HepG2 (cell line): ENCODE results near the gene PRKCZ. TPM values are rescaled to one million over a fixed set of nuclear protein-coding genes. Genes with fewer than 3 reads are reported as not detected.

ENCODE experiments used
- ETV5 ChIP-seq: IDR thresholded peaks from 2 replicates; pipeline ENCODE4 v1.6.1; 2018; ENCODE audit warnings: missing biosample characterization, missing genetic modification reagents, inconsistent platforms, borderline replicate concordance
- GATAD1 ChIP-seq: IDR thresholded peaks from 2 replicates; pipeline ENCODE4 v1.6.1; 2016; ENCODE audit warnings: missing genetic modification reagents, missing compliant biosample characterization
- HNF1B ChIP-seq: sonication (generic); formaldehyde crosslinking; IDR thresholded peaks from 2 replicates; pipeline ENCODE4 v1.5.1; 2020; ENCODE audit warnings: mild to moderate bottlenecking, moderate library complexity, missing genetic modification reagents
- HNRNPK ChIP-seq: fragments of 200-400 bp; formaldehyde crosslinking; IDR thresholded peaks from 2 replicates; pipeline ENCODE4 v1.6.1; 2018; ENCODE audit warnings: low read length, low read depth, moderate library complexity, mild to moderate bottlenecking; ENCODE audit not compliant: poor library complexity, severe bottlenecking
- PHB2 ChIP-seq: fragments of 450-650 bp; IDR thresholded peaks from 2 replicates; pipeline ENCODE4 v1.6.1; 2018; ENCODE audit not compliant: partially characterized antibody
- PLRG1 ChIP-seq: fragments of 450-650 bp; conservative IDR thresholded peaks from 2 replicates; pipeline ENCODE4 v1.6.1; 2016
- RNF219 ChIP-seq: sonication (generic); formaldehyde crosslinking; IDR thresholded peaks from 2 replicates; pipeline ENCODE4 v1.5.0; 2020; ENCODE audit warnings: mild to moderate bottlenecking, missing genetic modification reagents
- SMARCC2 ChIP-seq: fragments of 450-650 bp; IDR thresholded peaks from 2 replicates; pipeline ENCODE4 v1.6.1; 2017; ENCODE audit warnings: antibody characterized with exemption, mild to moderate bottlenecking
- TAF15 ChIP-seq: fragments of 200-400 bp; formaldehyde crosslinking; IDR thresholded peaks from one replicate; pipeline ENCODE4 v1.6.1; 2018; ENCODE audit warnings: mild to moderate bottlenecking, low read depth, low read length; ENCODE audit not compliant: poor library complexity, severe bottlenecking
- U2AF2 ChIP-seq: fragments of 200-400 bp; formaldehyde crosslinking; IDR thresholded peaks from 2 replicates; pipeline ENCODE4 v1.6.1; 2017; ENCODE audit warnings: low read depth, mild to moderate bottlenecking, low read length
- ZFP82 ChIP-seq: sonication (generic); formaldehyde crosslinking; IDR thresholded peaks from 2 replicates; pipeline ENCODE4 v1.5.1; 2020; ENCODE audit warnings: mild to moderate bottlenecking, missing genetic modification reagents, borderline replicate concordance
- ZNF337 ChIP-seq: sonication (generic); formaldehyde crosslinking; IDR thresholded peaks from 2 replicates; pipeline ENCODE4 v1.5.1; 2020; ENCODE audit warnings: missing genetic modification reagents, low read depth, mild to moderate bottlenecking, borderline replicate concordance
- ZNF432 ChIP-seq: sonication (generic); formaldehyde crosslinking; IDR thresholded peaks from 2 replicates; pipeline ENCODE4 v1.5.0; 2020; ENCODE audit warnings: missing genetic modification reagents, mild to moderate bottlenecking, borderline replicate concordance
- ZNF558 ChIP-seq: sonication (generic); formaldehyde crosslinking; IDR thresholded peaks from 2 replicates; pipeline ENCODE4 v1.9.0; 2022; ENCODE audit warnings: mild to moderate bottlenecking, missing genetic modification reagents, borderline replicate concordance
- polyA plus RNA-seq, 8 experiments: library from polyadenylated mRNA; depleted of rRNA in 3 of 8; stranded (reverse) in 7 of 8; unstranded in 1 of 8; fragments of >200 nt; fragmentation: Illumina TruSeq in 4 of 8; extraction: Trizol in 4 of 8; gene quantifications; 2 replicates each; pipeline versions ENCODE4 v1.2.1 to v1.2.3, GENCODE V29; 2011 to 2016; ENCODE audit warnings: low read depth in 4 of 8, missing spikeins in 1 of 8, mixed read lengths in 1 of 8; ENCODE audit not compliant: insufficient read depth in 1 of 8
- total RNA-seq, 5 experiments: library from RNA; depleted of rRNA; stranded (reverse); fragments of >200 nt; fragmentation: Illumina TruSeq; extraction: Trizol; gene quantifications; 2 replicates each; pipeline ENCODE4 v1.2.3, GENCODE V29; 2016; ENCODE audit warnings: low read depth in 1 of 5
- TF ChIP-seq, protein P1 (sequence below): sonication (generic); formaldehyde crosslinking; IDR thresholded peaks from 2 replicates; pipeline ENCODE4 v1.8.0; 2022; ENCODE audit warnings: mild to moderate bottlenecking, missing genetic modification reagents, moderate library complexity
- TF ChIP-seq, protein P2 (sequence below): IDR thresholded peaks from 2 replicates; pipeline ENCODE4 v1.6.1; 2016; ENCODE audit warnings: missing genetic modification reagents, missing compliant biosample characterization
- TF ChIP-seq, protein P3 (sequence below): sonication (generic); formaldehyde crosslinking; conservative IDR thresholded peaks from 2 replicates; pipeline ENCODE4 v1.5.0; 2020; ENCODE audit warnings: missing genetic modification reagents
- TF ChIP-seq, protein P4 (sequence below): conservative IDR thresholded peaks from 2 replicates; pipeline ENCODE4 v1.6.1; 2018; ENCODE audit warnings: missing genetic modification reagents

Gene PRKCZ
- total and polyA plus RNA-seq, 2 of the 13 experiments (the other 11 are each of a cell fraction or from before 2014, with no cell fraction given): 34.7 to 85.2 TPM

DNA sequence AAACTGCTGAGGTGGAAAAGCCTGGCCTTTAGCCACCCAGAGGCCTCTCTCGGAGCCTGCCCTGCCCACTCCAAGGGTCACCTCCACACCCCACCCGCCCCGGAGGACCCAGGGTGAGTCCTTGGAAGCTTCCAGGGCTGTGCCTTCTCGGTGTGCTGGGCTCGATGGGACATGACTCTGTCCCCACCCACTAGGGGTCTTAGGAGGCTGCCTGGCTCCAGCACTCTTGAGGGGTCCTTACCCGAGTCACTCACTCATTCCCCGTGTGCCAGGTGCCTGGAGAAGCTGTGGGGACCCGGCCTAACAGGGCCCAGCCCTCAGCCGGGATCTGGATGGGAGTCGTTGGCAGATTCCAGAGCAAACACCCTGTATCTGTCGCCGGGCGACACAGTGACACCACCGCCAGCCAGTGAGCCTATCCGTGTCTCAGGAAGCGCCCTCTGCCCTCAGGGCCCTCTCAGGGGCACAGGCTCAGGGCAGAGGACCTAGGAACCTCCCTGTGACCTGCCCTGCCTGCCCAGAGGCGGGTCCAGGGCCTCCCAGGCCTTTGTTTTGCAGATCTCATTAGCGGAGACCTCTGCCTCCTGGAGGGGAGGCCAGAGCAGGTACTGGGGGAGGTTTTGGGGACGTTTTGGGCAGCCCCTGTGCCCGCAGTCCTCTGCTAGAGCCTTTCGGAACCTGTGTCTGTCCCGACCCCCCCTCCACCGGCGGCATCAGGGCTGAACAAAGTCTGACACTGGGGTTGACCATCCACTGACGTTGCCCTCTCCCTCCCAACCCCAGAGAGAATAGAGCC, 3.1 kb upstream of the PRKCZ start (continued):
- TF ChIP-seq ZNF432 (no peak), PLRG1 (no peak), SMARCC2 (no peak), PHB2 (no peak), ZNF337 (no peak), TAF15 (no peak), U2AF2 (no peak), HNF1B (peak; percentile 55; the same call in 1 of the 2 replicates), HNRNPK (no peak), GATAD1 (CRISPR knock-in tag) (no peak; the same call in 1 of the 2 replicates), RNF219 (no peak), ZFP82 (CRISPR knock-in tag) (peak; percentile 41; the same call in 1 of the 2 replicates), ETV5 (peak; percentile 31; the same call in 1 of the 2 replicates), ZNF558 (CRISPR knock-in tag) (no peak)
- TF ChIP-seq, protein P1, sequence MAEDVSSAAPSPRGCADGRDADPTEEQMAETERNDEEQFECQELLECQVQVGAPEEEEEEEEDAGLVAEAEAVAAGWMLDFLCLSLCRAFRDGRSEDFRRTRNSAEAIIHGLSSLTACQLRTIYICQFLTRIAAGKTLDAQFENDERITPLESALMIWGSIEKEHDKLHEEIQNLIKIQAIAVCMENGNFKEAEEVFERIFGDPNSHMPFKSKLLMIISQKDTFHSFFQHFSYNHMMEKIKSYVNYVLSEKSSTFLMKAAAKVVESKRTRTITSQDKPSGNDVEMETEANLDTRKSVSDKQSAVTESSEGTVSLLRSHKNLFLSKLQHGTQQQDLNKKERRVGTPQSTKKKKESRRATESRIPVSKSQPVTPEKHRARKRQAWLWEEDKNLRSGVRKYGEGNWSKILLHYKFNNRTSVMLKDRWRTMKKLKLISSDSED (CRISPR knock-in tag): no peak
- TF ChIP-seq, protein P2, sequence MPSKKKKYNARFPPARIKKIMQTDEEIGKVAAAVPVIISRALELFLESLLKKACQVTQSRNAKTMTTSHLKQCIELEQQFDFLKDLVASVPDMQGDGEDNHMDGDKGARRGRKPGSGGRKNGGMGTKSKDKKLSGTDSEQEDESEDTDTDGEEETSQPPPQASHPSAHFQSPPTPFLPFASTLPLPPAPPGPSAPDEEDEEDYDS (CRISPR knock-in tag): 0 out of 2 replicates have a peak, but pooled peaks have one; percentile 43
- TF ChIP-seq, protein P3, sequence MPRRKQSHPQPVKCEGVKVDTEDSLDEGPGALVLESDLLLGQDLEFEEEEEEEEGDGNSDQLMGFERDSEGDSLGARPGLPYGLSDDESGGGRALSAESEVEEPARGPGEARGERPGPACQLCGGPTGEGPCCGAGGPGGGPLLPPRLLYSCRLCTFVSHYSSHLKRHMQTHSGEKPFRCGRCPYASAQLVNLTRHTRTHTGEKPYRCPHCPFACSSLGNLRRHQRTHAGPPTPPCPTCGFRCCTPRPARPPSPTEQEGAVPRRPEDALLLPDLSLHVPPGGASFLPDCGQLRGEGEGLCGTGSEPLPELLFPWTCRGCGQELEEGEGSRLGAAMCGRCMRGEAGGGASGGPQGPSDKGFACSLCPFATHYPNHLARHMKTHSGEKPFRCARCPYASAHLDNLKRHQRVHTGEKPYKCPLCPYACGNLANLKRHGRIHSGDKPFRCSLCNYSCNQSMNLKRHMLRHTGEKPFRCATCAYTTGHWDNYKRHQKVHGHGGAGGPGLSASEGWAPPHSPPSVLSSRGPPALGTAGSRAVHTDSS (CRISPR knock-in tag): no peak
- TF ChIP-seq, protein P4, sequence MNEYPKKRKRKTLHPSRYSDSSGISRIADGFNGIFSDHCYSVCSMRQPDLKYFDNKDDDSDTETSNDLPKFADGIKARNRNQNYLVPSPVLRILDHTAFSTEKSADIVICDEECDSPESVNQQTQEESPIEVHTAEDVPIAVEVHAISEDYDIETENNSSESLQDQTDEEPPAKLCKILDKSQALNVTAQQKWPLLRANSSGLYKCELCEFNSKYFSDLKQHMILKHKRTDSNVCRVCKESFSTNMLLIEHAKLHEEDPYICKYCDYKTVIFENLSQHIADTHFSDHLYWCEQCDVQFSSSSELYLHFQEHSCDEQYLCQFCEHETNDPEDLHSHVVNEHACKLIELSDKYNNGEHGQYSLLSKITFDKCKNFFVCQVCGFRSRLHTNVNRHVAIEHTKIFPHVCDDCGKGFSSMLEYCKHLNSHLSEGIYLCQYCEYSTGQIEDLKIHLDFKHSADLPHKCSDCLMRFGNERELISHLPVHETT (CRISPR knock-in tag): no peak
